ENCODE results near the gene SELENOO. TPM values are rescaled to one million over a fixed set of nuclear protein-coding genes. Genes with fewer than 3 reads are reported as not detected.

SELENOO gene
- total RNA-seq, 1 donor = 20.7 TPM

- TF ChIP-seq CTCF (IDR thresholded peaks at IDR 0.05; ENCODE audit: insufficient read depth, low read depth, low read length) = no peak
- no peak for DNase-seq (ENCODE audit: low read depth)
- no peak overlapping the region for H3K4me3 ChIP-seq (ENCODE audit: low read depth, low read length)
Observed at GRCh38 chr22:50255099-50255498, 54.3 kb downstream of the SELENOO start.

- H3K4me3 ChIP-seq (ENCODE audit: low read depth, low read length) = no peak overlapping the region
- DNase-seq (ENCODE audit: low read depth) = no peak
- no peak for TF ChIP-seq CTCF (IDR thresholded peaks at IDR 0.05; ENCODE audit: insufficient read depth, low read depth, low read length)
Observed at GRCh38 chr22:50255607-50256006, 54.8 kb downstream of the SELENOO start.

DNA sequence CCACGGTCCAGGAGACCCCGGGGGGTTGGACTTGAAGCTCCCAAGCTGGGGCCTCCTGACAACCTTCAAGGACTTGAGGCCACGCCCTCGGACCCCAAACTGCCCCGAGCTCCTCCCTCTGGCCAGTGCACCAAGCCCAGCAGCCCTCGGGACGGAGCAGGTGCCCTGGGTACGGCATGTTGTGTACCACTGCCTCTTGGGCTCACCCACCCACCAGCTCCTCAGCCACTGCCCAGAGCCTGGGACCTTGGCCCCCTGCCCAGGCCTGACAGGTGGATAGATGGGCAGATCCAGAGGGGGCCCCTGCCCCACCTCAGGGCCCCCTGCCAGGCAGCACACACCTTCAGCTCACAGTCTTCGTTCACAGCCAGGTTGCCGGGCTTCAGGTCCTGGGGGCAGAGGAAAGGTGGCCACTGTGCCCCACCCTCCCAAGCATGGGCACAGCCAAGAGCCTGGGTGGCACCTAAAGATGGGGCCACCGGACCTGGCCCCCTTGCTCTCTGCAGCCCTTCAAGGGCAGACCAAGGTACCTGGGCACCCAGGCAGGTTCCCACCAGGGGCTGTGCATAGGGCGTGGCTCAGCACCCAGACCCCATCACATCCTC is 55.5 kb downstream of the SELENOO start:
- DNase-seq (ENCODE audit: low read depth) = no peak
- H3K4me3 ChIP-seq (ENCODE audit: low read depth, low read length) = no peak overlapping the region
- no peak for TF ChIP-seq CTCF (IDR thresholded peaks at IDR 0.05; ENCODE audit: insufficient read depth, low read depth, low read length)

DNA sequence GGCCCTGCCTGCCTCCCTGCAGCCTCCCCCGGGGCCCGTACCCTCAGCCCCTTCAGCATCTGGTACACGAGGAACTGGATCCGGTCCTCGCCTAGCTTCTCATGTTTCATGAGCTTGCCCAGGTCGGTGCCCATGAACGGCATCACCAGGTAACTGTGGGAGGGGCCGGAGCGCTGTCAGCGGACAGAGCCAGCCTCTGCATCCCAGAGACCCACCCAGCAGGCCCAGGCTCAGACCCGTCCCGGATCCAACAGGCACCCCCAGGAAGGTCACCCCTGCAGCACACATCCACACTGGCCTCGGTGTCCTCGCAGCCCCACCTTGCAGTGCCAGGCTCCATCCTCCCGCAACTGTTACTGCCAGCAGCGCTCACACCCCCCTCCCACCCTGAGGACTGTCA is 56.2 kb downstream of the SELENOO start:
- TF ChIP-seq CTCF (IDR thresholded peaks at IDR 0.05; ENCODE audit: insufficient read depth, low read depth, low read length) = no peak
- no peak for DNase-seq (ENCODE audit: low read depth)
- no peak overlapping the region for H3K4me3 ChIP-seq (ENCODE audit: low read depth, low read length)

- no peak for TF ChIP-seq CTCF (IDR thresholded peaks at IDR 0.05; ENCODE audit: insufficient read depth, low read depth, low read length)
- DNase-seq (ENCODE audit: low read depth) = no peak
- no peak overlapping the region for H3K4me3 ChIP-seq (ENCODE audit: low read depth, low read length)
Observed at GRCh38 chr22:50257451-50258360, 56.9 kb downstream of the SELENOO start.

DNA sequence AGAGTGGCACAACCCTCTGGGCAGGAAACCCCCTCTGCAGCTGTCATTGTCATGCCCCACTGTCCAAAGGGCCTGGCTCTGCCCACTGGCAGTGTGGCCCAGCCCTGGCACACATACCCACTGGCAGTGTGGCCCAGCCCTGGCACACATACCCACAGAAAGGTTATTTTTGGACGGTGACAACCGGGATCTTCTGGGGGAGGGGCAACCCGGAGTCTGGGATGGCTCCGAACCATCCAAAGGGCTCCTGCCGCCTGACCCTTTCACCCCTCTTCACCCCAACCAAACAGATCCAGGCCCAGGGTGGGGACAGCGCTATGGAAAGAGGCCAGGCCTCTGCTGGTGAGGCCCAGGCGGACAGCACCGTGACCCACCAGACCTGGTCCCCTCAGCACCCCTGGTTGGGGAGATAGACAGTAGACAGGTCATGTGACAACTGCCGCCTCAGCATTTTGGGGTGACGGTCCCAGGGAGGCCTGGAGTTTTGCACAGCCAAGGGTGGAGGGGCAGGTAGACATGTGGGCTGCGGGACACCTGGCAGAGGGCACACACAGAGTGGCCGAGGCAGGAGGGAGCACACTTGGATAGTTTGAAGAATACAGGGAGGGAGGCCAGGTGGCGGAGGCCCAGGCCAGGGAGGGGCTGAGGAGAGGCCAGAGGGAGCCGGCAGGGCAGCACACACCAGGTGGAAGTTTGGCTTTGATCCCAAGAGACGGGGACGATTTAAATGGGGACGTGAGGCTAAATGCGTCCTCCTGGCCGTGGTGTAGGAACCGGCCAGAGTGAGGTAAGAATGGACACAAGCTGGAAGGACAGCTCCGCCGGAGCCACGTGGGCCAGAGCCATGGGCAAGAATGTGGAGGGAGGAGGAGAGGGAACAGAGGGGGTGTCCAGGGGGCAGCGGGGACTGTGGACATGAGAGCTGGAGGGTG is 57.8 kb downstream of the SELENOO start:
- DNase-seq (ENCODE audit: low read depth) = no peak
- TF ChIP-seq CTCF (IDR thresholded peaks at IDR 0.05; ENCODE audit: insufficient read depth, low read depth, low read length) = no peak
- H3K4me3 ChIP-seq (ENCODE audit: low read depth, low read length) = no peak overlapping the region
